GM12891 (cell line): Measurements from ENCODE around the gene IQGAP2.
A peak's percentile ranks its signal among the peaks of the same experiment; 100 is the strongest.
"Not testable (repeated sequence)": the region's sequence is repeated elsewhere in the genome, so short reads cannot be mapped to it uniquely, and the experiment has no call there.

ENCODE experiments used
- DNase-seq: peaks from one replicate; pipeline ENCODE4 v3.0.0; 2011; ENCODE audit warnings: low spot score; ENCODE audit not compliant: insufficient read length
- FAIRE-seq: peaks from 2 replicates; lab custom pipeline; 2011; peaks lifted over from hg19 to GRCh38; lab: Jason Lieb, UNC
- PAX5 ChIP-seq: IDR thresholded peaks from 2 replicates; pipeline ENCODE4 v1.6.1; 2011; ENCODE audit warnings: low read length, moderate library complexity, mild to moderate bottlenecking; ENCODE audit not compliant: insufficient read depth, severe bottlenecking
- POLR2A ChIP-seq: IDR thresholded peaks from 2 replicates; pipeline ENCODE4 v1.6.1; 2011; ENCODE audit warnings: low read depth, low read length, control low read depth
- POLR2AphosphoS5 ChIP-seq: IDR thresholded peaks from 2 replicates; pipeline ENCODE4 v1.6.1; 2011; ENCODE audit warnings: low read depth, low read length, control low read depth
- POU2F2 ChIP-seq: IDR thresholded peaks from 2 replicates; pipeline ENCODE4 v1.6.1; 2011; ENCODE audit warnings: low read depth, mild to moderate bottlenecking, control low read depth, low read length, moderate library complexity
- SPI1 ChIP-seq: IDR thresholded peaks from 2 replicates; pipeline ENCODE4 v1.6.1; 2011; ENCODE audit warnings: low read depth, low read length, control low read depth
- TAF1 ChIP-seq: IDR thresholded peaks from 2 replicates; pipeline ENCODE4 v1.6.1; 2011; ENCODE audit warnings: low read depth, low read length, control low read depth

IQGAP2 gene

DNA sequence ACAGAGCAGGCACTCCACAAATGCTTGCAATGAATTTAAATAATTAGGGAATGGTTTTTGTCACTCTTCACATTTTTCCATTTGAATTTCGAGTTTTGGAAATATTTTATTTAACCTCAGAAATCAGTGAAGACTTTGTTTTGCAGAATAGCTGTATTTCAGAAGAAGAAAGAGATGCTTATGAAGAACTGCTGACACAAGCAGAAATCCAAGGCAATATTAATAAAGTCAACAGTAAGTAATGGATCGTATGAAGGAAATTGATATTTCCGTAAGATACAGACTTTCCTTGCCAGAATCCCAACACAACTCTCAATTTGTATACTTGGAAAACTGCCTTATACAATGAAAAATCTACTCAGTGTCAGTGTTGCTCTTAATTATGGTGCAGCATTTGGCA, 189.6 kb downstream of the IQGAP2 start:
- TF ChIP-seq PAX5 (no peak), POLR2A (no peak), POLR2AphosphoS5 (no peak), POU2F2 (no peak), TAF1 (no peak), SPI1 (no peak)

DNA sequence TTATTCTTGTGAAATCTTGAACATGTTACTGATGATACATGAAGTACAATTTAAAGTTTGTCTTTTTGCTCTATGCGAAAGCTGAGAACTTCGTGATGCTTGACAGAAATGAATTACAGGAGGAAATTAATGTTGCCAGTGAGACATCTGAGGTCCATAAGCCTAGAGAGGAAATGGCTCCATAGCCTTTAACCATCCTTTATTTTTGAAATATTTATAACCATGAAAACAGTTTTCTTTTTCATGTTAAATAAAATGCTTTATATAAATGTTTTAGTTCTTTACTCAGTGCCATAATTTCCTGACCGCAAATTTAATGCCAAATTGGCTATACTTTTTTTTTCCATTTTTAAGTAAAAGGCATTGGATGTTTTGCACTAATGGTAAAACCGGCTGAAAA, 191.0 kb downstream of the IQGAP2 start:
- no peak for DNase-seq
- FAIRE-seq = no peak
- TF ChIP-seq PAX5 (no peak), POLR2AphosphoS5 (no peak), POLR2A (no peak)

More for the DNA sequence above, 189.6 kb downstream of the IQGAP2 start:
- FAIRE-seq (no peak), DNase-seq (no peak)

DNA sequence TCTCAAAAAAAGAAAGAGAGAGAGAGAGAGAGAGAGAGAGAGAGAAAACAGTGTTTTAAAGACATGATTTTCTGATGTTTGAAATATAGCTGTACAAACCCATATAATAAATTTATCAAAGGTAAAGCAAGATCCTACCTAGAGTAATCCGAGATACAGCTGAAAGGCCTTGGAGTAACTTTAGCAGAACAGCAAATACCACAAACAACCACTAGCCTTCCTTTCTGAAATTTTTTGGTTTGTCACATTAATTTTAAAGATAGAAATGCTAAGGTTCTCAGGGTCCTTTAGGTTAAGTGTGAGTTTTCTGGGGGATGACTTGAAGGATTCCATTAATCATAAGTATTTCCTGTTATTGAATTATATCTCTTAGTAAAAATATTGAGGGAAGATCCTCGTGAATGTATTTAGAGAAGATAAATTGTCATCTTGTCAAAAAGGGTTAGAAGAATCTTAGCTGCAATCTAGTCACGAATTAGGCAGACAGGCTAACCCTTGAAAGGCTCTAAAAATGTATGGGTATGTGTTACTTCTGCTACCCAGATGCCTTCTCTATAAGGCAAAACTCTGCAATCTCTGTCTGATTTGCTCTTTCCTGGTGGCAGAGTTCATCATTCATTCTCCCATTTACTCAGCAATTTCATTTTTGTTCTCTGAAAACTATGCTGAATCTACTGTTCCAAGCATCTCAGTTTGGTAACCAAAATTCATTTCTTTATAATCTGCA, 192.8 kb downstream of the IQGAP2 start:
- FAIRE-seq (no peak), DNase-seq (no peak)
- no peak for TF ChIP-seq TAF1
- no peak for TF ChIP-seq PAX5
- no peak for TF ChIP-seq POU2F2
- TF ChIP-seq SPI1 = no peak
- TF ChIP-seq POLR2AphosphoS5 = no peak
- no peak for TF ChIP-seq POLR2A

DNA sequence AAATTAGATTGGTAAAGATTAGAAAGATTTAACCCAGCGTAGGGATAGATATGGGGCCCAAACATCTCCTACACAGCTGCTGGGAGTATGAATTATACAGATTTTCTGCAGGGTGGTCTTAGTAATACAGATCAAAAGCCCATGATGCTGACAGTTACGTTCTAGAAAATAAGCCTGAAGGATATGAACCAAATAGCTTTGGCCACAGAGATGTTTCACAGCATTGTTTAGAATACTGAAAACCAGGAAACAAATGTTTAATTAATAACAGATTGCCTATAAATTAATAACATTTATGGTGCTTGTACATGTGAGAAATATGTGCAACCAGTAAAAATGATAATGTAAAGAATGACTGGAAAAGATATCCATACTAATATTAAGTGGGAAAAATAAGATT, 195.4 kb downstream of the IQGAP2 start:
- TF ChIP-seq SPI1 = no peak
- TF ChIP-seq POLR2AphosphoS5 = no peak
- TF ChIP-seq TAF1 = no peak
- no peak for TF ChIP-seq PAX5
- TF ChIP-seq POLR2A = no peak
- no peak for TF ChIP-seq POU2F2
- FAIRE-seq (no peak), DNase-seq (no peak)

DNA sequence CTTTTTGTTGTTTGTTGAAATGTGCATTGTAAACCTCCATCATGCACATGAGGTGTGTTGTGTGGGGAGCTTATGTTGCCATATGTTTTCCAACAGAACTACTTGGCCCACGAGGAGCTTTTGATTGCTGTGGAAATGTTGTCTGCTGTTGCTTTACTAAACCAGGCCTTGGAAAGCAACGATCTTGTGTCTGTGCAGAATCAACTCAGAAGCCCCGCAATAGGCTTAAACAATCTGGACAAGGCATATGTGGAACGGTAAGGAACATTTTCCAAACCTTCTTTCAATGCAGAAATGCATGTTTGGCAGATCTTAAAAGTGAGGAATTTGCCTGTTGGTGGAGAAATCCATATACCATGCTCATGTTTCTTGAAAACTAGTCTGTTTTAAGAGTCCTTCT, 197.6 kb downstream of the IQGAP2 start:
- no peak for TF ChIP-seq POLR2AphosphoS5
- no peak for TF ChIP-seq POU2F2
- no peak for TF ChIP-seq POLR2A
- no peak for TF ChIP-seq PAX5
- no peak for TF ChIP-seq TAF1
- no peak for TF ChIP-seq SPI1
- FAIRE-seq = peak; percentile 58
- no peak for DNase-seq

DNA sequence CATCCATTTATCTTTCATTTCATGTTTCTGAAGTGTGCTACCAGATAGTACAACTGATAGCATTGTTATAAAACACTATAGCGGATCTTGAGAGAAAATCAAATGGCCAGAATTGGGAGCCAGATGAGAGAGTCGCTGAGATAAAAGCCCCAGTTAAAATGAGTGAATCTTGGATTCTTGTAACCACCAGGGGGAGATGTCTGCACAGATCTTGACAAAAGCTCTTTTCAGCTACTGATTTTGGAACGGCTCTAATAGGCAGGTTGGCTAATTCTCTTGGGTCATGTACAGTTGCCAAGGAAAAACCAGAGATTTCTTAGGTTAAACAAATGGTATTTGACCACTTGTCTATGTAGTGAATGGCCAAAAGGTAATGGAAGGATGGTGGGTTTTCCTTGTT, 198.4 kb downstream of the IQGAP2 start:
- TF ChIP-seq POLR2A (no peak), POLR2AphosphoS5 (no peak), SPI1 (no peak), POU2F2 (no peak), TAF1 (no peak)
- FAIRE-seq = no peak
- peak; percentile 7 for DNase-seq

DNA sequence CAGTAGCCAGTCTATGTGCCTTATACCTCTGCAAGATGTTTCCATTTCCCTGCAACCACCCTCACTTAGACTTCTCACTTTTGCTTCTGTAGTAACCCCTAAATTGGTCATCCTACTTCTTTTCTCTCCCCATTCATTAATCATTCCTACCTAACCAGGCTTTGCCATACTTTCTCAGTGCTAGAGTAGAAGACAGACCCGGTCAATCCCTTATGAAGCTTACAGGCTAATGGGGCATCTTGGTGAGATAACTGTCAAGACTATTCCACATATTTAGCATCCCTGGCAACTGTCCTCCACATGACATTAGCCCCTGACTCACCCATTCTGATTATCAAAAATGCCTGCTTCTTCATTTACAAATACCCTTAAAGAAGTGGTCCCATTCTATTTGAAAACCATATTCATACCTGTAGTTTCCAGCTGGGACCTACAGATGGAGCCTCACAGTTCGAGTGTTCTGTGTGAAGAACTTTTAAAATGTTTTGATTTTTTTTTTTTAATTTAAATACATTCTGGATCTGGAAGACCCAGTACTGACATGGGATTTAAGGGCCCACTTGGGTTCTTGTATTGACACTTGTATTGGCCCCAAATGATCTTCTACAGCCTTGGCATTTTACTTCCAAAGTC, 199.1 kb downstream of the IQGAP2 start:
- DNase-seq = no peak
- no peak for TF ChIP-seq POLR2A
- no peak for TF ChIP-seq PAX5
- no peak for TF ChIP-seq TAF1
- no peak for TF ChIP-seq SPI1
- no peak for TF ChIP-seq POU2F2
- TF ChIP-seq POLR2AphosphoS5 = no peak
- FAIRE-seq = no peak

DNA sequence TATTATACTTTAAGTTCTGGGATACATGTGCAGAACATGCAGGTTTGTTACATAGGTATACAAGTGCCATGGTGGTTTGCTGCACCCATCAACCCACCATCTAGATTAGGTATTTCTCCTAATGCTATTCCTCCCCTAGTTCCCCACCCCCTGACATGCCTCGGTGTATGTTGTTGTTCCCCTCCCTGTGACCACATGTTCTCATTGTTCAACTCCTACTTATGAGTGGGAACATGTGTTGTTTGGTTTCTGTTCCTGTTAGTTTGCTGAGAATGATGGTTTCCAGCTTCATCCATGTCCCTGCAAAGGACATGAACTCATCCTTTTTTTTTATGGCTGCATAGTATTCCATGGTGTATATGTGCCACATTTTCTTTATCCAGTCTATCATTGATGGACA, 200.9 kb downstream of the IQGAP2 start:
- FAIRE-seq = peak; percentile 40

DNA sequence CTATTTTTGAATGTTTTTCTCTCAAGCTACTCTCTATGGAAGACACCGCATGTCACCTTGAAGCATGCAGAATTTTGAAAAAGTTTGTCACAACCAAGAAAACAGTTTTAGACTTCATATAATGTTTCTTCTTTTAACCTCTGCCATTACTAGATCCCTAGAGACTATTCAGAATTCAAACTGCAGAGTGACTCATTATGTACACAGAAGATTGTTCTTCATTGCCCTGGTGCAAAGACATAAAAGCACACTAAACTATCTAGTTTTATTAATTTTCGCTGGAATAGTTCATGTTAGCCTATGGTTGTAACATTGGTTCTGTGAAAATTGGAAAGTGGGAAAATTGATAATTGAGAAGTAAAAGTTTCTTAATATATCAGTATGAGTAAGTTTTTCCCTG, 201.8 kb downstream of the IQGAP2 start:
- TF ChIP-seq SPI1 (no peak), TAF1 (no peak), POLR2AphosphoS5 (no peak), POU2F2 (no peak), POLR2A (no peak), PAX5 (no peak)
- FAIRE-seq (no peak), DNase-seq (no peak)

More for the DNA sequence above, 200.9 kb downstream of the IQGAP2 start:
- DNase-seq = not testable (repeated sequence)
- TF ChIP-seq SPI1 = peak; percentile 46; the same call in 1 of the 2 replicates

DNA sequence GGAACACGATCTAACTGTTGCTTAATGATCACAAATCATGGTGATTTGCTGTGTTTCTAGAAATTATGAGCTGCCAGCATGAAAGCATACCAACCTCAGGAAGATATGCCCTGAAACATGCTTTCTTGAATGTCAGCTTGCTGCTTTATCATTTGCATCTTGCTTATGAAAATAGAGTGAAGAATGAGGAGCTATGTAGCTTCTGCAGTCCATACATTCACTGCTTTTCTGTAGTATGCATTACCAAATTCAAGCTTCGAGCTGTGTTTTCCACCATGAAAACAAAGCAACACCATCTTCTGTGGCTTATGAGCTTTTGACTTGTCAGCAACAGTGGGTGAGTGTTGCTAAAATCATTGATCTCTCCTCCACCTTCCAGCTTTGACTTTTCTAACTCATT, 203.6 kb downstream of the IQGAP2 start:
- no peak for DNase-seq
- peak; percentile 76 for FAIRE-seq
- TF ChIP-seq POLR2A (no peak), SPI1 (no peak), TAF1 (no peak), POLR2AphosphoS5 (no peak), POU2F2 (no peak), PAX5 (no peak)
